Pons (tissue), 1 donor: Measurements from ENCODE around the gene GTF3C1.
"Not testable (repeated sequence)": the region's sequence is repeated elsewhere in the genome, so short reads cannot be mapped to it uniquely, and the experiment has no call there.

Experiments
- DNase-seq: peaks from one replicate; pipeline ENCODE4 v3.0.0-alpha.2; 2016; ENCODE audit warnings: low spot score

The GTF3C1 gene

DNA sequence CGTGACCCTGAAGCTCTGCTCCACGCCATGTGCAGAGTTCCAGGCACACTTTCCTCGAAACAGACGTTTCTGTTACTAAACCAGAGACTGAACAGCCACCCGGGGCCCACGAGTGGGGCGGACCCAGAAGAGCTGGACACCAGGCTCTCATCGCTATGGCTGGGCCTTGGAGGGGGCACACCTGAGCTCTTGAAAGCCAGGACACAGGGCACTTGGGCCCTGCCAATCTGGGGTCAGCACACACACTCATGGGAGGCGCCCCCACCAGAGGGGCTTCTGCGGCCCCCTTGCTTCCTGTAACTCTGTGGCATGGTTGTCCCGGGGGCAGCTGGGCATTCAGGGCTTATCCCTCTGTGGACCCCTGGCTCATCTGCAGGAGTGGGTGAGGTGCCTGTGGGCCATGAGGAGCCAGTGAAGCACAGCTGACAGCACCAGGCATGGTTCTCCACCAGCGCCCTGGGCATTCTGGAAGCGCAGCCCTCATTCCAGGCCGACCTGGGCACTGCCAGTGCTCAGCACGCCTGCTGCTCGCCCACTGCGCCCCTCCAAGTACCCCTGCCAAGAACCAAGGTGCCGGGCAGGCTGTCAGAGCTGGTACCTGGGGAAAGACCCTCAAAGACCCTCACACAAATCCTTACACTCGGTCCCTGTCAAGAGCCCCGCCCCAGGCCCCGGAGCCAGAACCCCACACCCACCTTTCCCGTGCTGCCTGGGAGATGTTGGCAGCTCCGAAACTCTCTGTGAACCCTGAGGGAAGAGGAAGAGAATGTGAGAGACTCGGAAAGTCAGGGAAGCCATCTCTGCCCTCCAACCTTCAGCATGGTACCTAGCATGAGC is 86.6 kb downstream of the GTF3C1 start:
- DNase-seq: no peak

DNA sequence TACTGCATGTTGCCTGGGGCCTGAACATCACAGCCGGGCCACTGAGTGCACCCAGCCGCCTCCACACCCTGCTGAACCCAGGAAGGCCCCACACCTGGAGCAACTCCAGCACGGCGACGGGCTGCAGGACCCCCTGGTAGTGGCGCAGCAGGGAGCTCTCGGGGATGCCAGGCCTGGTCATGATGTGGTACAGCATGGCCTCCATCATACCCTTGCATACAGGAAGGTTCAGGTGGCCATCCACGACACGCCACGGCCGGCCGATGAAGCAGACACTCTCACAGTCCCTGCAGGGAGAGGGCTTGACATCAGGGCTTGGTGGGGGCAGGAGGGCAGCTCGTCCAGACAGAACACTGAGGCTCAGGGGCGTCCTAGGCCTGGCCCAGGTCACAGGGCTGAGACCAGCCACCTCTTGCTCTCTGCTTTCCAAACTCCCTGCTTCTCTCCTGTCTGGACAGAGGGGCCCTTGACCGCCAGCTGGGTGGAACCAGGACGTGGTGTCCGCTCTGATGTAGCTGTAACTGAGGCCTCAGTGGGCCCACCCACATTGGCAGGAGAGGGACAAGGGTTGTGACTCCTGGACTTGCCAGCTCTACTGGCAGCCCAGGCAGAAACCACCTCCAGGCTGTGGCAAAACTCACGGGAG is 87.4 kb downstream of the GTF3C1 start:
- no peak for DNase-seq

DNA sequence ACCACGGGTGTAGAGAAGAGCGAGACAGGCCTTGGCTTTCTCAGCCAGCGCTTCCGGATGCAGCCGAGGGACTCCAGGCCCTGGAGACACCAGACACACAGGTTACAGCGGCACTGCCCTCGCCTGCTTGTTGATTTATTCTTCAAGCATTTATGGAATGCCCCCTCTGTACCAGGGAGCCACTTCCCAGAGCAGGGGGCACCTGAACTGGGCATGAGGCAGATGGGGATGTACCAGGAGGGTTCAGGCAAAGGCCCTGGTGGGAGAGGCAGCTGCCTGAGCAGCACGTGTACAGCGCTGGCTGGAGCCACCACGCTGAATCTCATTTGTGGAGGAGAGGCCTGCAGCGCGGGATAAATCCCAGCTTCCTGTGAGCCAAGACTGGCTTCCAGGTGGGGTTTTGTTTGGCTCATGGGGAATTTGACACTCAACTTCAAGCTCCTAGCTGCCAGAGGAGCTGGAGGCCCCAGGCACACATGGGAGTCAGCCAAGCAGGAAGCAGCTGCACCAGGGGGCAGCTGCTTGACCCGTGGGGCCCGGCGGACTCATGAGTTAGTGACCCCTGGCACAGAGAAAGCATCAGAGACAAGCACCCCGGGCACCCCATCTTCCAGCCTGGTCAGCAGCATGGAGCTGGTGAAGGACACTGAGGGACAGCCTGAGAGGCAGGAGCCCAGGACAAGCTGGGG is 88.1 kb downstream of the GTF3C1 start:
- no peak for DNase-seq

DNA sequence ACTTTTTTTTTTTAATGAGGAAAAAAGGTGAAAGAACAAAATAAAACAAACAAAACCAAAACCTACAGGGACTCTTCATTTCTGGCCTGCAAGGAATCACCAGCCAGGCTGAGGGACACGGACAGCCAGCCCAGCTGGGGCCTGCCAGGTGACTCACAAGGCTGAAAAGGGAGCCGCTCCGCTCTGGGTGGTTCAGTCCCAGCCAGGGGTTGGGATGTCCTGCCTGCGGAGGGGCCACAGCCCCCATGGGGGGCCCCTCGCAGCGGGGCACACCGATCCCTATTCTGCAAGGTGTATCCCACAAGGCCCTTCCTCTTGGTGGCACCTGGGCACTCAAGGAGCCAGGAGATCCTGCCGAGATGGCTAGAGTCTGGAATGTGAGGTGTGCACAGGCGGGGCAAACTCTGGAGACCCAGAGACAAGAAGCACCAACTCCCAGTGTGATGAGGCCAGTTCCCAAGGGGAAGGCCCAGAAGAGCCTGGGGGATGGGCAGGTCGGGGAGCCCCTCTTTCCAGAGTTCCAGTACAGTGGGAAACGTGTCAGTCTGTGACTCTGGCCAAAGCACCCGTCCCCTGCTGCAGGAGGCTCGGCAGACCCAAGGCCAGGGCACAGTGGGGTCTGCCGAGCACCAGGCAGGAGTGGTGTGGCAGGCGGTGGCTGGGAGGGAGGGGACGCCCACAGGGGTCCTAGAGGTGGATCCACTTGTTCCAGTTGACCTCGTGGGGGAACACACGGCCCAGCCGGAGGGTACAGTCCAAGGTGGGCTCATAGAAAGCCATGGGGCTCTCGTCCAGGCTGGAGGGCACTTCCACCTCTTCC is 88.8 kb downstream of the GTF3C1 start:
- no peak for DNase-seq

DNA sequence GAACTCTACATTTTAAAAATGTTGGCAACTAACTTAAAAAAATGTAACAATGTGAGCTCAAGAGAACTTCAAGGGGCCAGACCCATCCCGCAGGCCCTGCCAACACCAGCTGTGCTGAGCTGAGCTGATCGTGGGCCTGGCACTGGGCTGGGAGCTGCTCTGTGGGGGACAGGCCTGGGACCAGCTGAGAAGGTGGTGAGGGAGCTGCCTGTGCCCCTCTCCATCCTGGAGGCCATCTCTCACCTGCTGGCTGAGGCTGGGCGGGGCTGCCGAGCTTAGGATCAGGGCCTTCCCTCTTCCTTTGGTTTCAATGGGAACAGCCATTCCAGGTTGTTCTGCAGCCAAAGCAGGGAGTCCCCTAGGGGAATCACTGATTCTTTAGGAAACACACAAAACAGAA is 89.5 kb downstream of the GTF3C1 start:
- no peak for DNase-seq

DNA sequence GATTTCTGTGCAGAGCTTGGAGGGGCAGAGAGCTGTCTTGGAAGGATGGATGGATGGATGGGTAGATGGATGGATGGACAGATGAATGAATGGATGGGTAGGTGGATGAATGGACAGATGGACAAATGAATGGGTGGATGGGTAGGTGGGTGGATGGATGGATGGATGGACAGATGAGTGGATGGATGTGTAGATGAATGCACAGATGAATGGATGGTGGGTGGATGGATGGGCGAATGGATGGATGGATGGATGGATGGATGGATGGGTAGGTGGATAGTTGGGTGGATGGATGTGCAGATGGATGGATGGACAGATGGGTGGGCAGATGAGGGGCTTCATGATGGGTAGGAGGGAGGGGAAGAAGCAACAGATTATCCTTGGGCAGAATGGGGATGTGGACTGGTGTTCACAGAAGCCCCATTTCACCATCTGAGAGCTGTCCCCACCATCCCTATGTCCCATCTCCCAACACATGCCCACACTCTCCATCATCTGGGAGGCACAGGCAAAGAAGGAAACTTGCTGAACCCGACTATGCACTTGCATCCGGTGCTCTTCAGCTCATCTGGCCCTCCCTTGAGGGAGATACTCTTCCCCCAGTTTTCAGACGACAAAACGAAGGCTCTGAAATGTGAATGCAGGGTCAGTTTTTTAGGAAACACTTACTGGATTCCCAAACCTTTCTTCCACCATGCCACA is 90.6 kb downstream of the GTF3C1 start:
- DNase-seq: no peak

DNA sequence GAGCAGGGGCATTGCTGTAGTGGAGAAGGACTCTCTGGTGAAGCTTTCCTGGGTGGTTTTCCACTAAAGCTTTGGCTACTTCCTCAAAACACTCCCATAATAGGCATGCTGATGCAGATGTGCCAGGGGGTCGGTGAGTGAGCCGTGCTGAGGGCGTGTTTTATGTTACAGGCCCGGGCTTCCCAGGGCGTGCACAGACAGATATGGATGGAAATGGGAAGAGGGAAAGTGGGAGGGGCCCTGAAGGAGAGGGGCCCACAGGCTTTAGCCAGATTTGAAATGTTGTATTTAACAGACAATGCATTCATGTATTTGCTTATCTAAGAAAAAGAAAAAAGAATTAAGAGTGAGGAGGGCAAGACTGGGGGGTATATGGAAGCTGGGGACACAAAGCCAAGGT is 91.5 kb downstream of the GTF3C1 start:
- DNase-seq: peak; percentile 6

DNA sequence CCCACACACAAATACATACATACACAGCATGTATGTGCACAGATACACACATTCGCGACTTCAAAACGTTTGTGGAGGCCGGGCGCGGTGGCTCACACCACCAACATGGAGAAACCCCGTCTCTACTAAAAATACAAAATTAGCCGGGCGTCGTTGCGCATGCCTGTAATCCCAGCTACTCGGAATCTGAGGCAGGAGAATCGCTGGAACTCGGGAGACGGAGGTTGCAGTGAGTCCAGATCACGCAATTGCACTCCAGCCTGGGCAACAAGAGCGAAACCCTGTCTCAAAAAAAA is 92.2 kb downstream of the GTF3C1 start:
- DNase-seq: not testable (repeated sequence)

DNA sequence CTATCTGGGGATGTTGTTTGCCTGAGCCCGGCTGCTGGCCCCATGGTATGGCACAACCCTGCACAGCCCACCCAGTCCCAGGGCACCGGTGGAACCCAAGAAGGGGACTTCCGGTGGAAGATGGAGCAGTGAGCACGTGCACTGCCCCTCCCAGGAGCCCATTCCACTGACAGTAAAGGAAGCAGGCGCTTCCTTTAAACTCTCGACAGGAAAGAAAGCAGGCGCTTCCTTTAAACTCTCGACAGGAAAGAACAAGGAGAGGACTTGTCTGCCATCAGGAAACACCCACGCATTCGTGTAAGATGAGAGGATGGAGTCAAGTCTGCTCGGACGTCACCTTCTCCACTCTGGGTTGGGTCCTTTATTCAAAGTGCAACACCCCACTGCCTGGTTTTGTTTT is 94.0 kb downstream of the GTF3C1 start:
- no peak for DNase-seq

DNA sequence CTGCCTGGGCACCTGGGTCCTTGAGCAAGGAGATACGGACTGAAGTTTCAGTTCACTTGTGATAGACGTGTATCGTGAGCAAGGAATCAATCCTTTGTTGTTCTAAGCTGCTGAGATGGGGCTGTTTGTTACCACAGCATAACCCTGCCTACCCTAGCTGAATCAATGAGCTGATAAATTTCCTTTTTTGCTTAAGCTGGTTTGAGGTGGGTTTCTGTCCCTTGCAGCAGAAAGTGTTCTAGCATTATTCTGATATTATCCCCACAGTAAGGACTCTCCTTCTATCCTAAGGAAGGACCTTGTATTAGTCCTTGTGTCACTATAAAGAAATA is 96.3 kb downstream of the GTF3C1 start:
- no peak for DNase-seq

DNA sequence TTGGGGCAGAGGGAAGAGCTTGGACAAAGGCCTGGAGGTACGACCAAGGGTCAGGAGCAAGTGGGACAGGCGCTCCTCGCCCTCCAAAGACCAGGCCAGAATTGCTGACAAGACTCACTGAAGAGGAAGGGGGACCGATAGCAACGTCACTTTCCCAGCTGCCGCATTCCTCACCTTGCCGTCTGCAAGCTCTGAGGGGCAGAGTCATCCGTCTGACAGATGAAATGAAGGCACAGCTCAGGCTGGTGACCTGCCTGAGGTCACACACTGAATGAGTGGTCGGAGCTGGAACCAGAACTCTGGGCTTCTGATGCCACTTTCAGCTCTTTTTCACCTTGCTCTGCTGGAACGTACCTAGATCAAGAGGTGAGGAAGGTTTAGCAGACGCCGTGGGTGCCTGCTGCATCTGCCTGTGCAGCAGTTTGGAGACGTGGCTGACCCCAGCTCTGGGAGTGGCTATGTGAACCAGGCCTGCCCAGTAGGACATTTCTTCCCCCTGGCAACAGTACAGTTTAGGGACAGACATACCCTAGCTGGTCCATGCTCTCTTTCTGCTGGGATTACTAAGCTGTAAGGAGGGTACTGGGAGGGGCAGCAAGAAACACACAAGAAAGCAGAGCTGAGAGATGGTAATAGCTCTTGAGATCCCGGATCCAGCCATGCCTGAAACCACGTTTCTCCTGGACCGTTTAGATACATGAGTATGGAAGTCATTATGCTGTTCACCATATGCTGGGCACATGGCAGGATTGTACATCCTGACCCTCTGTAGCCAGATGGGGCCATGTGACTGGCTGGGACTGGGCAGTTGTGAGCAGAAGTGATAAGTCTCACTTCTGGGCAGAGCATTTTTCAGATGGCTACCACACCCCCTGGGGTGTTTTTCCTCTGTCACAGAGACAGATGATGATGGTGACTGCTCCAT is 96.9 kb downstream of the GTF3C1 start:
- no peak for DNase-seq

DNA sequence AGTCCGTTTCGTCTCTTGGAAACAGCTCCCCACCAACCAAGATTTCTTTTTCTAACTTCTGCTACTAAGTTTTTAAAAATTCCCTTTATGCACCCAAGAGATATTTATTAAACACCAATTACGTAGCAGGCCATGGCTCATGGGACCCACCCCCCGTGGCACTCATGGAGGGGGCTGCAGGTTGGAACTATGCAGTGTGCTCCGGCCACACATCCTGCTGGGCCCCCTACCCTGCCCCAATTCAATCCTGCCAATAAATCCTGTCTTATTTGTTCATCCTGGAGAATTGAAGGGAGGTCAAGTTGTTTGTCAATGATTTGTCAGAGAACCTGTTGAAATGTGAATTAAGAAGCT is 99.5 kb downstream of the GTF3C1 start:
- DNase-seq: no peak

DNA sequence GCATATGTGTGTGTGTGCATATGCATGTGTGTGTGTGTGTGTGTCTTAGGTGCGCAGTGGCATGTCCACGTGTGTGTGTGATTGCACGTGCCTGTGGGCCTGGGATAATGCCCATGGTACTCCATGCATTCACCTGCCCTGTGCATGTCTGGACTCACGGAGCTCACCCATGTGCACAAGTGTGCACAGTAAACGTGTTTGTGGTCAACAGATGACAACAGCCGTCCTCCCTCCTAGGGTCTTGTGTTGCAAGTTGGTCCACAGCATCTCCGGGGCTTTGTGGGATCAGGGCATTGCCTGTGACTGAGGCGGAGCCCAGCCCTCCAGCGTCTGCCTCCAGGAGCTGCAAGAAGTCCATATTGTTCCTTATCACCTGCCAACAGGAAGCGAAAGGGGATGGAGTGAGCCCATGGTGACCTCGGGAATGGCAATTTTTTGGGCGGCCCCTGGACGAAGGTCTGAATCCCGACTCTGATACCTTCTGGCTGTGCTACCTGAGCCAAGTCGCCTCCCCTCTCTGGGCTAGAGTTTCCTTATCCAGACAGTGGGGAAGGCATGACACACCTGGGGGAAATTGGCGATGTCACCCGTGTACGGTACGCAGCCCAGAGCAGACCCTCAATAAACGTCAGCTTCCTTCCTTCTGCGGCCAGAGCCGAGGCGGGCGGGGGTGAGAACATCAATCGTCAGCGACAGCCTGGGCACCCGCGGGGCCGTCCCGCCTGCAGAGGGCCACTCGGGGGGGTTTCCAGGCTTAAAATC is 100.1 kb downstream of the GTF3C1 start:
- no peak for DNase-seq

DNA sequence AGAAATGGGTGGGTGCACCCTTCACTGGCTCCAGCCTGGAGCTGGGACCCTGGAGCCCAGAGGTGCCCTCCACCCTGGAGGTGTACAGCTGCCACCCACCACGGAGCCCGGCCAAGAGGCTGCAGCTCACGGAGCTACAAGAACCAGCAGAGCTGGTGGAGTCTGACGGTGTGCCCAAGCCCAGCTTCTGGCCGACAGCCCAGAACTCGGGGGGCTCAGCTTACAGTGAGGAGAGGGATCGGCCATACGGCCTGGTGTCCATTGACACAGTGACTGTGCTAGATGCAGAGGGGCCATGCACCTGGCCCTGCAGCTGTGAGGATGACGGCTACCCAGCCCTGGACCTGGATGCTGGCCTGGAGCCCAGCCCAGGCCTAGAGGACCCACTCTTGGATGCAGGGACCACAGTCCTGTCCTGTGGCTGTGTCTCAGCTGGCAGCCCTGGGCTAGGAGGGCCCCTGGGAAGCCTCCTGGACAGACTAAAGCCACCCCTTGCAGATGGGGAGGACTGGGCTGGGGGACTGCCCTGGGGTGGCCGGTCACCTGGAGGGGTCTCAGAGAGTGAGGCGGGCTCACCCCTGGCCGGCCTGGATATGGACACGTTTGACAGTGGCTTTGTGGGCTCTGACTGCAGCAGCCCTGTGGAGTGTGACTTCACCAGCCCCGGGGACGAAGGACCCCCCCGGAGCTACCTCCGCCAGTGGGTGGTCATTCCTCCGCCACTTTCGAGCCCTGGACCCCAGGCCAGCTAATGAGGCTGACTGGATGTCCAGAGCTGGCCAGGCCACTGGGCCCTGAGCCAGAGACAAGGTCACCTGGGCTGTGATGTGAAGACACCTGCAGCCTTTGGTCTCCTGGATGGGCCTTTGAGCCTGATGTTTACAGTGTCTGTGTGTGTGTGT is 100.9 kb downstream of the GTF3C1 start:
- no peak for DNase-seq

DNA sequence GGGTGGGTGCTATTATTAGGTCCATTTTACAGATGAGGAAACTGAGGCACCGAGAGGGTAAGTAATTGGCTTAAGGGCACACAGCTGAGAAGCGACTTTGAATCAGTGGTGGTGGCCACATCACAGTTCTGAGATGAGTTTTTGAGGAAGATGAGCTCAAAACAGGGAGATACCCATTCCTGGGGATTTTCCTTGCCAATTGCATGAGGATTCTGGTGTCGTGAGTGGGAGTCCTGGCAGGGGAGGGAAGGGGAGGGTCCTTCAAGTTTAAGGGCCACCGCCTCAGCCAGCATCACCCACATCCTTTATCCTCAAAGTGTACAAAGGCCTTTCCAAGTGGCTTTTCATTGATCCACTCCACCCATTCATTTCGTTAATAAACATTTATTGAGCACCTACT is 102.4 kb downstream of the GTF3C1 start:
- no peak for DNase-seq

DNA sequence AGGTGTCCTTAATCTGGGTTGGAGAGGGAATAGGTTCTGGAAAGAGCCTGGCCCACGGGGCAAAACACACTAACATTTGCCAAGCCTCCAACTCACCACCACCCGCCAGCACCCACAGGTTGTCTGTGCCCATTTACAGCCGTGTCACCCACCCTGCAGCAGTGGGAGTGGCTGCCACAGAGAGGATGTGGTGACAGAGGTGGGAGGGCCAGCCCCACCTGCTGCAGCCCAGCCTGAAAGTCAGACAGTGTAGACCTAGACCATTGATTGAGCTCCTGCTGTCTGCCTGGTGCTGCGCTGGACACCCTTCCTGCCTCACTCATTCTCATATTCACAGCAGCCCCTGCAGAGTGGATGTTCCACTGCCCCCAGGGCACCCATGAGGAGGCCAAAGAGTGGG is 103.0 kb downstream of the GTF3C1 start:
- no peak for DNase-seq

DNA sequence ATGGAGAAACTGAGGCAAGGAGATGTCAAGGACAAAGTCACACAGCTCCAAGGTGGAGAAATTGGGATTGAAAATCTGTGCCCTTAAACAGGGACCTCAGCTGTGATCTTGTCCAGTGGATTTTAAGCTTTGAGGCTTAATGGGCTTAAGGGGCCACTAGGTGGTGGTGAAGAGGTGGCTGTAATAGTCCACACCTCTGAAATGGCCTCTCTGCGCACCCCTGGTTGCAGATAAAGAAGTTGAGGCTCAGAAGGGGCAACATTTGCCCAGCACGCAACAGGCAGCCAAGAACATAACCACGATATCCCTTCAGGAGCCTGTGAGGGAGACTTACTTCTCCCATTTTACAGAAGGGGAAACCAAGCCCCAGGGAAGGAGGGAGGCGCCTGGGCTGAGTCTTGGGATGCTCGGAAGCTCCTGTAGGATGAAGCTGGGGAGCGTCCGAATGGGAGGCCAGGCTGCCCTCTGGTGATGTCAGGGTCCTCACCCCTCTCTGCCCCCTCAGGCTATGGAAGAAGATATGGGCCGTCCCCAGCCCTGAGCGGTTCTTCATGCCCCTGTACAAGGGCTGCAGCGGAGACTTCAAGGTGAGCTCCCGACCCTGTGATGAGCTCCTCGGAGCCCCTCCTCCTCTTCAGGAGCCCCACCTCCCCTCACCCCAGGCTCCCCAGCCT is 104.1 kb downstream of the GTF3C1 start:
- no peak for DNase-seq

DNA sequence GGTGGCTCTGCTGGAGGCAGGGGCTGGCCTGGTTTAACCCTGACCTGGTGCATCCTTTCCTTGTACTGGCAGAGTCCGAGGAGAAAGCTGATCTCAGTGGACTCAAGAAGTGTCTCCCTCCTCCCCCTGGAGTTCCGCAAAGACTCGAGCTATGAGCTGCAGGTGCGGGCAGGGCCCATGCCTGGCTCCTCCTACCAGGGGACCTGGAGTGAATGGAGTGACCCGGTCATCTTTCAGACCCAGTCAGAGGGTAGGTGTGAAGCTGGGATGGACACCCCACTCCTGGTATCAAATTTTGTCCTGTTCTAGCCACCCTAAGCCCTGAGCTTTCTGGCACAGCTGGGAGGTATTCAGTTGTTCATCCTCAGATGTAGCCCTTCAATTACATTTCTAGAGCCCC is 105.2 kb downstream of the GTF3C1 start:
- DNase-seq: no peak

DNA sequence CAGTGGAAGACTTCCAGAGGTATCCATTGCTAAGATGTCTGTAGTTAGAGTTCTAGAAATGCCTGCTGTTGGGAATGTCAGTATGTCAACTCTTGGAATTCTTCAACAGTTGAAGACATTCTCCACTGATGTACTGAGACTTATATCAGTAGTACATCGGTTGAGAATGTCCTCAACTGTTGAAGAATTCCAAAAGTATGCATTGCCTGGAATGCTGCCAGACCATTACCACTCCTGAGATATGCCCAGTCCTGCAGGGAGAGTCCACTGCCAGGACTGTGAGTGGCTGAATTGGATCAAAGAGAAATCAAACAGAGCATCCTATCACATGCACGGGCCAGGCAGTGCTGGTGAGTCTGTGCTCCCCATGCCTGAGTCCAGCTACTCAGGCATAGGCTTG is 105.7 kb downstream of the GTF3C1 start:
- no peak for DNase-seq
